Peyer's patch (tissue), 4 donors: ENCODE data around the gene AKT3. TPM values are rescaled to one million over a fixed set of nuclear protein-coding genes. Genes with fewer than 3 reads are reported as not detected.

Source experiments
- DNase-seq, 3 donors: peaks; one replicate each; pipeline ENCODE4 v3.0.0-alpha.2; 2017 to 2019
- H3K27ac ChIP-seq, 4 donors: fragments of 200-600 bp; sonication (generic); one replicate each; pipeline ENCODE4 v1.5.1; 2016 to 2019
- H3K27me3 ChIP-seq, 2 donors: fragments of 200-600 bp; sonication (generic); one replicate each; pipeline ENCODE4 v1.5.1; 2019
- H3K36me3 ChIP-seq, 3 donors: fragments of 200-600 bp; sonication (generic); one replicate each; pipeline ENCODE4 v1.5.1; 2016 to 2019
- H3K4me1 ChIP-seq, 4 donors: fragments of 200-600 bp; sonication (generic); one replicate each; pipeline ENCODE4 v1.5.1; 2016 to 2019
- H3K4me3 ChIP-seq, 4 donors: fragments of 200-600 bp; sonication (generic); 1 replicate in 3 of 4; 2 replicates in 1 of 4; pipeline ENCODE4 v1.5.1; 2016 to 2019; ENCODE audit warnings: mild to moderate bottlenecking in 1 of 4
- H3K9me3 ChIP-seq, 4 donors: fragments of 200-600 bp; sonication (generic); one replicate each; pipeline ENCODE4 v1.5.1; 2016 to 2019; ENCODE audit warnings: mild to moderate bottlenecking in 1 of 4
- CTCF ChIP-seq, 6 experiments: fragments of 450-650 bp in 4 of 6; fragments of 200-600 bp in 2 of 6; sonication (generic) in 1 of 6; IDR thresholded peaks; one replicate each; pipeline ENCODE4 v1.5.1; 2017 to 2019; ENCODE audit warnings: antibody characterized with exemption in 6 of 6, mild to moderate bottlenecking in 3 of 6, moderate library complexity in 1 of 6
- POLR2A ChIP-seq, 2 donors: fragments of 450-650 bp; IDR thresholded peaks; one replicate each; pipeline ENCODE4 v1.5.1; 2017; ENCODE audit warnings: antibody characterized with exemption in 2 of 2, mild to moderate bottlenecking in 2 of 2, moderate library complexity in 2 of 2
- total RNA-seq, 4 donors: library from RNA; depleted of rRNA; stranded (reverse); fragments of >200 nt; gene quantifications; one replicate each; pipeline ENCODE4 v1.1.0, GENCODE V29; 2016

AKT3 gene
- total RNA-seq, 4 donors from 2014 or later: 4.4 to 71.8 (median 15.2) TPM

- no peak for DNase-seq
- peaks cover 0 to 5% (median 0%) of the 10 kb centered on the region in 3 donors for H3K36me3 ChIP-seq
- TF ChIP-seq POLR2A (IDR thresholded peaks at IDR 0.05) (no peak), CTCF (IDR thresholded peaks at IDR 0.05) (no peak)
- no peak overlapping the region for H3K4me3 ChIP-seq
- no peaks in the 10 kb centered on the region for H3K27me3 ChIP-seq
- no peak overlapping the region for H3K27ac ChIP-seq
- no peaks in the 10 kb centered on the region for H3K9me3 ChIP-seq
- no peaks in the 10 kb centered on the region for H3K4me1 ChIP-seq
Observed at GRCh38 chr1:243558576-243558975, 291.5 kb downstream of the AKT3 start.

GRCh38 chr1:243557866-243558265 is 292.2 kb downstream of the AKT3 start:
- DNase-seq: no peak
- no peaks in the 10 kb centered on the region for H3K9me3 ChIP-seq
- no peaks in the 10 kb centered on the region for H3K27me3 ChIP-seq
- no peak overlapping the region for H3K4me3 ChIP-seq
- no peak overlapping the region for H3K27ac ChIP-seq
- no peaks in the 10 kb centered on the region for H3K4me1 ChIP-seq
- H3K36me3 ChIP-seq: peaks cover 0 to 5% (median 0%) of the 10 kb centered on the region in 3 donors
- TF ChIP-seq CTCF (IDR thresholded peaks at IDR 0.05) (no peak), POLR2A (IDR thresholded peaks at IDR 0.05) (no peak)

- Histone ChIP-seq H3K27ac (no peak overlapping the region), H3K4me1 (no peaks in the 10 kb centered on the region), H3K9me3 (no peaks in the 10 kb centered on the region), H3K4me3 (no peak overlapping the region), H3K27me3 (no peaks in the 10 kb centered on the region), H3K36me3 (no peaks in the 10 kb centered on the region)
- no peak for TF ChIP-seq POLR2A (IDR thresholded peaks at IDR 0.05)
- TF ChIP-seq CTCF (IDR thresholded peaks at IDR 0.05): no peak
- DNase-seq: no peak
Observed at GRCh38 chr1:243554686-243555085, 295.4 kb downstream of the AKT3 start.

- TF ChIP-seq POLR2A (IDR thresholded peaks at IDR 0.05) (no peak), CTCF (IDR thresholded peaks at IDR 0.05) (no peak)
- H3K4me1 ChIP-seq: no peaks in the 10 kb centered on the region
- no peak for DNase-seq
- no peaks in the 10 kb centered on the region for H3K9me3 ChIP-seq
- no peaks in the 10 kb centered on the region for H3K36me3 ChIP-seq
- H3K27ac ChIP-seq: no peak overlapping the region
- H3K4me3 ChIP-seq: no peak overlapping the region
- no peaks in the 10 kb centered on the region for H3K27me3 ChIP-seq
Observed at GRCh38 chr1:243553090-243553489, 297.0 kb downstream of the AKT3 start.

- TF ChIP-seq POLR2A (IDR thresholded peaks at IDR 0.05): no peak
- no peak for TF ChIP-seq CTCF (IDR thresholded peaks at IDR 0.05)
- Histone ChIP-seq H3K27ac (no peak overlapping the region), H3K4me1 (no peaks in the 10 kb centered on the region), H3K9me3 (no peaks in the 10 kb centered on the region), H3K36me3 (no peaks in the 10 kb centered on the region), H3K4me3 (no peak overlapping the region), H3K27me3 (no peaks in the 10 kb centered on the region)
- DNase-seq: no peak
Observed at GRCh38 chr1:243550276-243550675, 299.8 kb downstream of the AKT3 start.

GRCh38 chr1:243549791-243550190 is 300.3 kb downstream of the AKT3 start:
- DNase-seq: no peak
- no peaks in the 10 kb centered on the region for H3K36me3 ChIP-seq
- H3K4me3 ChIP-seq: no peak overlapping the region
- no peak overlapping the region for H3K27ac ChIP-seq
- no peaks in the 10 kb centered on the region for H3K27me3 ChIP-seq
- H3K9me3 ChIP-seq: no peaks in the 10 kb centered on the region
- TF ChIP-seq CTCF (IDR thresholded peaks at IDR 0.05) (no peak), POLR2A (IDR thresholded peaks at IDR 0.05) (no peak)
- H3K4me1 ChIP-seq: no peaks in the 10 kb centered on the region
